LNCAP (cell line): Measurements from ENCODE around the gene BLID.

Experiments
- CTCF ChIP-seq: fragments of 450-650 bp; IDR thresholded peaks from 2 replicates; pipeline ENCODE4 v1.5.1; 2017; ENCODE audit warnings: mild to moderate bottlenecking

BLID gene

GRCh38 chr11:122138744-122139594 lies 23.0 kb upstream of the BLID start:
- TF ChIP-seq CTCF: no peak

- no peak for TF ChIP-seq CTCF
These were observed 21.2 kb upstream of the BLID start for GRCh38 chr11:122137078-122137793.

- TF ChIP-seq CTCF: no peak
These were observed 15.1 kb upstream of the BLID start for GRCh38 chr11:122131126-122131525.

GRCh38 chr11:122128146-122128545 lies 12.1 kb upstream of the BLID start:
- no peak for TF ChIP-seq CTCF

- no peak for TF ChIP-seq CTCF
These were observed 11.0 kb upstream of the BLID start for GRCh38 chr11:122127020-122127419.

GRCh38 chr11:122126024-122126688 lies 10.1 kb upstream of the BLID start:
- no peak for TF ChIP-seq CTCF

- no peak for TF ChIP-seq CTCF
These were observed 7.4 kb upstream of the BLID start for GRCh38 chr11:122123263-122123929.
